GM12878 (cell line): ENCODE measurements around the gene ZNF79.

ENCODE experiments used
- MYB ChIP-seq: fragments of 150-350 bp; IDR thresholded peaks from 2 replicates; pipeline ENCODE4 v1.6.1; 2014; ENCODE audit warnings: mild to moderate bottlenecking, low read depth, low read length, borderline replicate concordance
- PAX8 ChIP-seq: fragments of 450-650 bp; IDR thresholded peaks from 2 replicates; pipeline ENCODE4 v1.6.1; 2017; ENCODE audit warnings: mild to moderate bottlenecking, moderate library complexity
- RAD21 ChIP-seq: IDR thresholded peaks from 2 replicates; pipeline ENCODE4 v1.6.1; 2011; ENCODE audit warnings: mild to moderate bottlenecking, low read depth, low read length, moderate library complexity; ENCODE audit not compliant: insufficient read depth
- SIN3A ChIP-seq: IDR thresholded peaks from 2 replicates; pipeline ENCODE4 v1.6.1; 2012; ENCODE audit warnings: low read depth, low read length, improper control_type of control experiment
- SUZ12 ChIP-seq: fragments of 200-600 bp; sonication (generic); IDR thresholded peaks from one replicate; pipeline ENCODE4 v1.6.1; 2018; ENCODE audit warnings: antibody characterized with exemption, mild to moderate bottlenecking; ENCODE audit not compliant: unreplicated experiment

DNA sequence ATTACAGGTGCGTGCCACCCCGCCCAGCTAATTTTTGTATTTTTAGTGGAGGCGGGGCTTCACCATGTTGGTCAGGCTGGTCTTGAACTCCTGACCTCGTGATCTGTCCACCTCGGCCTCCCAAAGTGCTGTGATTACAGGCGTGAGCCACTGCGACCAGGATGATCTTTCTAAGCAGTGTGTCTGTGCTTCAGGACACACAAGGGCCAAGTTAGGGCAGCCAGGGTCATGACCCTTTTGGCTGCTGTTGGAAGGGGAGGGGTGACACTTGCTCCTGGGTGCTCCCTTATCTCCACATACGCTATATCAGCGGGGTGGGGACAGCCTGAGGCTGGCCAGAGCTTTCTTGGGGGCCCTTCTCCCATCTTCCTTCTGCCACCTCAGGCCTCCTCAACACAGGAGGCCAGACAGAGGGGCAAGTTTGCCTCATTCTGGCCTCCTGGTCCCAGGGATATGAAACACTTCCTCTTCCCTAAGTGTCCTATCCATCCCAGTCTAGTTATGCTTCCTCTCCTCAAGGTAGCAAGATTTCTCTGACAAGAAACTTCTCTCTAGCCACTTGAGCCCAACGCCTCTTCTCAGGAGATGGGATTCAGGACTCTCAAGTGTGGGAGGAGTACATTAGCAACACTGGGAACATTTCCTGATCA is 1.9 kb upstream of the ZNF79 start:
- TF ChIP-seq RAD21 (no peak), SUZ12 (no peak), SIN3A (no peak), MYB (no peak), PAX8 (no peak)
